ENCODE results near the gene HIVEP3. TPM values are rescaled to one million over a fixed set of nuclear protein-coding genes. Genes with fewer than 3 reads are reported as not detected.

Gene HIVEP3
- total RNA-seq, 3 donors from 2014 or later, result 107 to 117 (median 114) TPM

GRCh38 chr1:41613689-41614574 lies 304.8 kb downstream of the HIVEP3 start:
- Mint-ChIP-seq H3K4me3 (no peak overlapping the region), H3K4me1 (ENCODE audit: low read depth) (peaks cover 6% of the 10 kb centered on the region), H3K9me3 (no peaks in the 10 kb centered on the region), H3K27me3 (ENCODE audit: low read depth) (no peaks in the 10 kb centered on the region), H3K36me3 (ENCODE audit: insufficient read depth) (peaks cover 37% of the 10 kb centered on the region)
- no peak for DNase-seq
- no peak for ATAC-seq

GRCh38 chr1:41612953-41613352 lies 305.8 kb downstream of the HIVEP3 start:
- H3K27me3 Mint-ChIP-seq (ENCODE audit: low read depth), result no peaks in the 10 kb centered on the region
- DNase-seq, result no peak
- peaks cover 6% of the 10 kb centered on the region for H3K4me1 Mint-ChIP-seq (ENCODE audit: low read depth)

GRCh38 chr1:41611932-41612450 lies 306.7 kb downstream of the HIVEP3 start:
- H3K9me3 Mint-ChIP-seq, result no peaks in the 10 kb centered on the region
- no peak overlapping the region for H3K4me3 Mint-ChIP-seq
- H3K4me1 Mint-ChIP-seq (ENCODE audit: low read depth), result peaks cover 10% of the 10 kb centered on the region
- H3K27me3 Mint-ChIP-seq (ENCODE audit: low read depth), result no peaks in the 10 kb centered on the region
- ATAC-seq (no peak), DNase-seq (no peak)
- peaks cover 37% of the 10 kb centered on the region for H3K36me3 Mint-ChIP-seq (ENCODE audit: insufficient read depth)

More at GRCh38 chr1:41612953-41613352, 305.8 kb downstream of the HIVEP3 start:
- no peak for ATAC-seq
- Mint-ChIP-seq H3K4me3 (no peak overlapping the region), H3K36me3 (ENCODE audit: insufficient read depth) (peaks cover 37% of the 10 kb centered on the region), H3K9me3 (no peaks in the 10 kb centered on the region)

- Mint-ChIP-seq H3K4me3 (no peak overlapping the region), H3K4me1 (ENCODE audit: low read depth) (peaks cover 12% of the 10 kb centered on the region), H3K27me3 (ENCODE audit: low read depth) (no peaks in the 10 kb centered on the region), H3K36me3 (ENCODE audit: insufficient read depth) (peaks cover 36% of the 10 kb centered on the region), H3K9me3 (no peaks in the 10 kb centered on the region)
- DNase-seq (no peak), ATAC-seq (no peak)
Observed at GRCh38 chr1:41611068-41611931, 307.4 kb downstream of the HIVEP3 start.

- no peak for DNase-seq
- H3K9me3 Mint-ChIP-seq, result no peaks in the 10 kb centered on the region
- no peak overlapping the region for H3K4me3 Mint-ChIP-seq
- H3K36me3 Mint-ChIP-seq (ENCODE audit: insufficient read depth), result peaks cover 42% of the 10 kb centered on the region
- no peaks in the 10 kb centered on the region for H3K27me3 Mint-ChIP-seq (ENCODE audit: low read depth)
- ATAC-seq, result no peak
- H3K4me1 Mint-ChIP-seq (ENCODE audit: low read depth), result peaks cover 15% of the 10 kb centered on the region
Observed at GRCh38 chr1:41610361-41610760, 308.4 kb downstream of the HIVEP3 start.

GRCh38 chr1:41609166-41609883 lies 309.4 kb downstream of the HIVEP3 start:
- Mint-ChIP-seq H3K9me3 (no peaks in the 10 kb centered on the region), H3K4me3 (no peak overlapping the region), H3K27me3 (ENCODE audit: low read depth) (no peaks in the 10 kb centered on the region), H3K4me1 (ENCODE audit: low read depth) (peaks cover 14% of the 10 kb centered on the region), H3K36me3 (ENCODE audit: insufficient read depth) (peaks cover 42% of the 10 kb centered on the region)
- ATAC-seq, result no peak
- no peak for DNase-seq

GRCh38 chr1:41608211-41608610 lies 310.5 kb downstream of the HIVEP3 start:
- DNase-seq (no peak), ATAC-seq (no peak)
- Mint-ChIP-seq H3K27me3 (ENCODE audit: low read depth) (no peaks in the 10 kb centered on the region), H3K4me1 (ENCODE audit: low read depth) (peaks cover 14% of the 10 kb centered on the region), H3K4me3 (no peak overlapping the region), H3K36me3 (ENCODE audit: insufficient read depth) (peaks cover 40% of the 10 kb centered on the region), H3K9me3 (no peaks in the 10 kb centered on the region)

GRCh38 chr1:41607808-41608207 lies 310.9 kb downstream of the HIVEP3 start:
- H3K4me3 Mint-ChIP-seq, result no peak overlapping the region

GRCh38 chr1:41599912-41600311 lies 318.8 kb downstream of the HIVEP3 start:
- Mint-ChIP-seq H3K27me3 (ENCODE audit: low read depth) (no peaks in the 10 kb centered on the region), H3K4me1 (ENCODE audit: low read depth) (peaks cover 30% of the 10 kb centered on the region), H3K4me3 (no peak overlapping the region), H3K36me3 (ENCODE audit: insufficient read depth) (peaks cover 16% of the 10 kb centered on the region), H3K9me3 (no peaks in the 10 kb centered on the region)
- ATAC-seq (no peak), DNase-seq (no peak)

More at GRCh38 chr1:41607808-41608207, 310.9 kb downstream of the HIVEP3 start:
- ATAC-seq (no peak), DNase-seq (no peak)
- Mint-ChIP-seq H3K27me3 (ENCODE audit: low read depth) (no peaks in the 10 kb centered on the region), H3K36me3 (ENCODE audit: insufficient read depth) (peaks cover 40% of the 10 kb centered on the region), H3K4me1 (ENCODE audit: low read depth) (peaks cover 14% of the 10 kb centered on the region), H3K9me3 (no peaks in the 10 kb centered on the region)

GRCh38 chr1:41598325-41598724 lies 320.4 kb downstream of the HIVEP3 start:
- H3K4me3 Mint-ChIP-seq, result no peak overlapping the region
- DNase-seq, result no peak
- H3K9me3 Mint-ChIP-seq, result no peaks in the 10 kb centered on the region
- H3K27me3 Mint-ChIP-seq (ENCODE audit: low read depth), result no peaks in the 10 kb centered on the region
- peaks cover 37% of the 10 kb centered on the region for H3K4me1 Mint-ChIP-seq (ENCODE audit: low read depth)
- H3K36me3 Mint-ChIP-seq (ENCODE audit: insufficient read depth), result peaks cover 13% of the 10 kb centered on the region
- ATAC-seq, result no peak

GRCh38 chr1:41592451-41593125 lies 326.1 kb downstream of the HIVEP3 start:
- no peak for ATAC-seq
- H3K9me3 Mint-ChIP-seq, result no peaks in the 10 kb centered on the region
- no peak for DNase-seq
- peaks cover 17% of the 10 kb centered on the region for H3K4me1 Mint-ChIP-seq (ENCODE audit: low read depth)
- H3K36me3 Mint-ChIP-seq (ENCODE audit: insufficient read depth), result peaks cover 29% of the 10 kb centered on the region
- H3K4me3 Mint-ChIP-seq, result no peak overlapping the region
- no peaks in the 10 kb centered on the region for H3K27me3 Mint-ChIP-seq (ENCODE audit: low read depth)

- H3K36me3 Mint-ChIP-seq (ENCODE audit: insufficient read depth), result peaks cover 32% of the 10 kb centered on the region
- peaks cover 17% of the 10 kb centered on the region for H3K4me1 Mint-ChIP-seq (ENCODE audit: low read depth)
- no peaks in the 10 kb centered on the region for H3K27me3 Mint-ChIP-seq (ENCODE audit: low read depth)
- H3K4me3 Mint-ChIP-seq, result no peak overlapping the region
- H3K9me3 Mint-ChIP-seq, result no peaks in the 10 kb centered on the region
- DNase-seq, result no peak
- no peak for ATAC-seq
Observed at GRCh38 chr1:41591891-41592290, 326.8 kb downstream of the HIVEP3 start.

- Mint-ChIP-seq H3K4me3 (no peak overlapping the region), H3K4me1 (ENCODE audit: low read depth) (peaks cover 11% of the 10 kb centered on the region), H3K27me3 (ENCODE audit: low read depth) (no peaks in the 10 kb centered on the region), H3K36me3 (ENCODE audit: insufficient read depth) (peaks cover 32% of the 10 kb centered on the region), H3K9me3 (no peaks in the 10 kb centered on the region)
- no peak for DNase-seq
- no peak for ATAC-seq
Observed at GRCh38 chr1:41590331-41590730, 328.4 kb downstream of the HIVEP3 start.

Data from activated T-cell treated with anti-CD3 and anti-CD28 coated beads, Interleukin-2, amount 50 U/mL, for 4 hours (primary cell).